GM23248 (cell line): ENCODE data around the gene SIK2.

Experiments
- EZH2 ChIP-seq: fragments of 200-600 bp; sonication (generic); IDR thresholded peaks from 2 replicates; pipeline ENCODE4 v1.6.1; 2018; ENCODE audit warnings: antibody characterized with exemption, mild to moderate bottlenecking; ENCODE audit not compliant: insufficient read depth, poor library complexity, severe bottlenecking
- EZH2phosphoT487 ChIP-seq: fragments of 200-600 bp; sonication (generic); IDR thresholded peaks from 2 replicates; pipeline ENCODE4 v1.6.1; 2018; ENCODE audit warnings: antibody characterized with exemption, moderate library complexity, mild to moderate bottlenecking, low read depth; ENCODE audit not compliant: insufficient read depth

- TF ChIP-seq EZH2 (no peak), EZH2phosphoT487 (no peak)
These were observed 127.6 kb downstream of the SIK2 start for GRCh38 chr11:111729831-111730311.
